HG02610 (cell line): ENCODE results near the gene REPS2.

ENCODE experiments used
- ATAC-seq: cut with Tn5 transposase; IDR thresholded peaks from one replicate; pipeline ENCODE4 v1.9.1; 2021; ENCODE audit warnings: mild to moderate bottlenecking, moderate library complexity; ENCODE audit not compliant: unreplicated experiment

Gene REPS2

DNA sequence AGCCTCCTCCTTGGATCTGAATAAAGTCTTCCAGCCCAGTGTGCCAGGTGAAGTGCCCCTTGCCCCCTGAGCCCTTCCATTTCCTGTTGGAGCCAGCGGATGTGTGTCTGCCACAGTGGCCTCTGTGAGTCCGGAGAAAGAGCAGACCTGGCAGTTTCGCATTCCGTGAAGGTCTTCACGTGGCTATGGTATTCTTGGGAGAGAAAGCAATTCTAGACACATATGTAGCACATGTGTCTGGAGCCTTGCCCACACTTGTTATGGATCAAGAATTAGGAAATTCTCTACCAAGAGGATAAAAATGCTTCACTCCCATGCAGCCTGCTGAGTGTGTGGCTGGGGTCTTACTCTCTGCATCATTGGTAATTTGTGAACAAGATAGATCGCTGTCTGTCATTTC lies 130.9 kb downstream of the REPS2 start:
- ATAC-seq = no peak

DNA sequence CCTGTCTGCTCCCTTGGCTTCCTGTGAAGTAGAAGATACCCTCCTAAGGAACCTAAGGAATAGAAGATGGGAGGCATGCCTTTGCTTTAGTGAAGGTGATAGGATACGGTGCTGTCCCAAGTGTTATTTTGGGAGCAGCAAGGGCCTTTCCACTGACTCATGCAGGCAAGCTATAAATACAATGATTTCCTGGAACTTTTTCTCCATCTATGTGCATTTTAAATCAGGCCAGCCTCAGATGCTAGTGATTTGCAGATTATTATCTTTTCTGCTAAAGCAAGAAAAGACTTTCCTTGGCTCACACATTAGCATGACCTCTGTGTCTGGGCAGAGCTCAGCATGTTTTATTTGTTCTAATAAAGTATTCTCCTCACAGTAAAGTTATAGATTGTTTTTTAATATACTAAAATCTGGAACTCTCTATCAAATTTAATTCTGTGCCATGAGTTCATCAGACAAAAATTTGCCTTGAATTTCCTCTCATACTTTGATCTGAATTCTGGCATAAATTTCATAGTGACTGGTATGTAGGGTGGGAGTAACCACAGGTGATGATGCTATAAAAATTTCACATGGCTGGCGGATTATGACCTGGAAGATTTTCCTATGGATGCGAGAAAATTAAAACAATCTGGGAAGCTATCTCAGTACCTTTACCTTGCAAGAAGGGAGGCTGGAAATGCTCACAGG lies 131.7 kb downstream of the REPS2 start:
- ATAC-seq = no peak

DNA sequence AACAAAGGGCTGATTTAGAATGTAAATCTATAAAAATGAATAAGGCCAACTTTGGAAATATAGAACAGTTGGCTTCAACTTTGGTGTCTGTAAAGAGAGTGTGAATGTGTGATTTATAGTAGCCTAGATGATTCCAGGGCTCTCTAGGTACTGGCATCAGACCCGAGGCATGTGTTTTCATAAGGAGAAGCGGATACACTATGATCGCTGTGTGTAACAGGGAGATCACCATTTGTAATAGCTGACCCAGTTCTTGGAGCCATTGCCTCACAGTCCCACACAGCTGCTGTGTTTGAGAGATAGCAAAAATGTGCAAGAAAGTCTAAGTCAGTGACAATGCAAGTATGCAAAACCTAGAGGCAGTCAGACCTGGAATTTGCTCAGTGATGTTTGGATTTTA lies 135.1 kb downstream of the REPS2 start:
- no peak for ATAC-seq

DNA sequence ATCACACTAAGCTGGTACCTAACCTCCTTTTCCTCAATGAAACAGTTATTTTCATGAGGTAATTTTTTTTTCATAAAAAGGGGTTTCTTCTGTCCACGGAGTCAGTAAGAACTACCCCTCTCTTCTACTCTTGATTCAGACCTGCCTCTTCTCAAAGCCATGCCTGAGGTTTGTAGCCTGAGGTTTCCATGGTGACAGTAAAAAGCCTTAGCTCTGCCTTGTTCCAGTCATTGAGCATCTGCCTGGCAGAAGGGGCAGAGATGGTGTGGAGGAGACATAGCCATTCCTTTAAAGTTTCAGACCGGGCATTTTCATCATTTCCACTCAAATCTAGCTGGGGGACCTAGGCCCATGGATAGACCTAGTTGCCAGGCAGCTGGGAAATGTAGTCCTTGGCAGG lies 135.5 kb downstream of the REPS2 start:
- ATAC-seq = no peak

DNA sequence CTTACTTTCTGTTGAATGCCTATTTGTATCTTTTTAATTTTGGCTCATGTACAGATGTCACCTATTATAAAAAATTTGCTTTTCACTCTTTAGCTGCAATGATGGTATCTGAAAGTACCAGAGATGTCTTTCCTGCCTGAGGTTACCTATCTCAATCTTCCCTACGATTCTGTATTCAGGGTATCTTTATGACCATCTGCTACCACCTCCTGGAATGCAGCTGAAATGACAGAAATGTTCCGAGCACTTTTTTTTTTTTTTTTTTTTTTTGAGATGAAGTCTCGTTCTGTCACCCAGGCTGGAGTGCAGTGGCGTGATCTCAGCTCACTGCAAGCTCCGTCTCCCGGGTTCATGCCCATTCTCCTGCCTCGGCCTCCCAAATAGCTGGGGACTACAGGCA lies 136.4 kb downstream of the REPS2 start:
- no peak for ATAC-seq

DNA sequence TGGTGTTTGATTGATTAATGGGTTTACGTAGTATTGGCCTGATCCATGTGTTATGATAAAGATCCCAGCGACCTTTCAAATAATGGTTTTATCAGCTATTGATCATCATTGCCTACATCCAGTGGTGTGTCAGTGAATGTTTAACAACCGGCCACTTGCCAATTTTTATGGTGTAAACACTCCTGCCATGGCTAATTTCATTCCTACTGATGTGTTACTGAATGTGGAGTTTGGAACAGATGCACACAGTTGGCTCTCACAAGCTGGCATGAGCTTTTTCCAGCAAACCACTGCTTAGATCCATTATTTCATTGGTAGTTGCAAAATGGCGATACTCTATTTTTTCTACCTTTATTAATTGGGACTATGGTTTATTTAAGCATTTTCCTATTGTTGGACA lies 139.9 kb downstream of the REPS2 start:
- no peak for ATAC-seq

DNA sequence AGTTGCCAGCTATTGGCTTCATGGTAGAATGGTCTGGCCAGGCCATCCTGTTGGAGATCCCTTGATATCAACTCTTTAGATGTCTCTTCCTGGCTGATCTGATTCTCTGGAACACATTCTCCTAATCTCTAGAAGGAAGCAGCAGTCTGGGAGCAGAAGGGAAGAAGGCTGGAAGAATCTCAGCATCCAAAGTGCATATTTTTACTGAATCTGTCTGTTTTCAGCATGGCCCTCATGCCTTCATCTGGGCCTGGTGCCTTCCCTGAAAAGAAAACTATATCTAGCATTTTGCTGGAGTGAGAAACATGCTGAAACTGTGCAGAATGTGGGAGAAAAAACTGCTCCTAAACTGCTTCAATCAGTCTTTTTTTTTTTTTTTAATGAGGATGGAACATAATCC lies 148.7 kb downstream of the REPS2 start:
- no peak for ATAC-seq

DNA sequence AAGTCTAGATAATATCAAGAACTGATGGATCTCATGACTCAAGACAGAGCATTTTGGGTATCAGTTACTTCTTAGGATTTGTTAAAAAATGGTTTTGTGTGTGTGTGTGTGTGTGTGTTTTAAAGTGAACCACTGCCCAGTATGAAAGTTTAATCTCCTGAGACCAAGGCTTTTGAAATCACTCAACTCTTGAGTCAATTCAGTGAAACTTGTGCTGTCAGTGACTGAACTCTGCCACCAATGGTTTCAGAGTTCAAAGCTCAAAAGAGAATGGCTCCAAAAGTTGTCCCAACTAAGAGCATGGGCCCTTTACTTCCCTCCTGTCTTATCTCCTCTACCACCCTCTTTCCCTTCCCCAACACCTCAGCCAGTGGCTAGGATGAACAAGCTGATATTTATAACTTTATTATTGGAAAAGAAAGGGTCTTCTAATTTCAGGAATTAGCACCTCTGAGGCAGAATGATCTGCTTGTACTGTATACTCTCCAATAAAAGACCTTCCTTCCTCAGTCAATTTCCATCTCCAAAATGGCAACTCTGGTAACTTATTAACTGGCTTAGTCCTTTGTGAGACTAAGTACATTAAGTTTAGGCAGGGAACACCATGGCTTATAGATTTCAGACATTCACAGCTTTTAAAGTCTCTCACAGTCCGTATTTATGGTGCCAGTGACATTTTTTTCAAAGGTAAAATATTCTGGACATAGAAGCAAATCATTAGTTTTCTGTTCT lies 152.2 kb downstream of the REPS2 start:
- peak; percentile 65 for ATAC-seq

DNA sequence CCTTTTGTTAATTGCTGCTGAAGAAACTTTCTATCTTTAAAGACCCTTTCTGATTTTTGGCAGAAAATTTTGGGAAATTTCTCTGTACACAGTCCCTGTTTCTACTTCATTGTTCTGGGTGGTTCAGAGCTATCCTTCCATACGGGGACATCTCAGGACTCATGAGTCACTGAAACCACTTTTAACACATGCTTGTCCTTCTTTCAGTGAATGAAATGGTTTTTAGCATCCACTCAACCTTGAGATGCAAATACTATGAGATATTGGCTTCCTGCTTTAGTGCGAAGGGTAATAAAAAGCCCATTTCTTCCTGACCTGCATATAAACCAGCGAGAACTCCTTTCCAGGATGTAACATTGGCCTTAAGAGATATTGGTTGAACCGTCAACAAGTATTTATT lies 158.0 kb downstream of the REPS2 start:
- ATAC-seq = no peak

DNA sequence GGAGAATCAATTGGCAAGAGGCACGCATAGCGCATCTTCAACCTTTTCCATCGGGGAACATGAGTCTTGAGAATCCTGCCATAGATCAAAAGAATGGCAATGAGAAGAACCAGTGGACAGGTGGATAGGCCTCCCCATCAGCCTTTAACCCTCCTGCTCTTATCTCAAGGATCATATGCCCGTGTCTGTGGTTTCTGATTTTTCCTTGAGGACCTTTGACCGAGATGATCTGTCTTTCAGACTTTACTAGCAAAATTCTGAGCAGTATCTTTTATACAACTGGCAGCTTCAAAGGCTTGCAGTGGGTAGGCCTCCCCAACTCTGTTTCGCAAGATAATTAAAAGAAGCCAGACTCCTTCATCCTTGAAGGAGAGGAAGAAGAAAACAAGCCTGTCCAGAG lies 174.4 kb downstream of the REPS2 start:
- ATAC-seq = no peak

DNA sequence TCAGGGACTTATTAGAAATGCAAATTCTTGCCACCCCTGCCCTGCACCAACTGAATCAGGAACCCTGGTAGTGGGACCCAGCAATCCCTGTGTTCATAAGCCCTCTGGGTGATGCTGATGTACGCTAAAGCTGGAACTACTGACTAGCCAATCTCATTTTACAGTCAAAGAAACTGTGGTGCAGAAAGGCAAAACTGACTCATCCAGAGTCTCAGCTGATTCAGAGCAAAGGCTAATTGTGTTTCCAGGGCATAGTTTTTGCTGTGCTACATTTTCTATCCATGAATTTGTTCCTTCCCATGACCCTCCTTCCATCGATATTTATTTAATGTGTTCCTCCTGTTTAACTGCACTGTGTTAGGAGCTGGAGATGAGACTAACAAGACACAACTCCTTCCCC lies 207.5 kb downstream of the REPS2 start:
- ATAC-seq = no peak

DNA sequence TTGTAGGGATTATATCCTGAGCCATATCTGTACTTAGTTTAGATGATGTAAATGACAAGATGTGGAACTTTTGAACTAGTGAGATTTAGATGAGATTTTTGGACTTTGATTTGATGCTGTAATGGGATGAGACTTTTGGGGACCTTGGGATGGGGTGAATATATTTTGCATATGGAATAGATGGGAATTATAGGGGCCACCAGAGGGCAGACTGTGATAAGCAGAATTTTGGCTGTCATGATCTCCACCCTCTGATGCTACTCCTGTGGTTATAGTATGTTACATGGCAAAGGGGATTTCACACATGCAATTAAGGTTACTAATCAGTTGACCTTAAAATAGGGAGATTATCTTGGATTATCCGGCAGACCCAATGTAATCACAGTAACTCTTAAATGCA lies 214.5 kb downstream of the REPS2 start:
- ATAC-seq = no peak

DNA sequence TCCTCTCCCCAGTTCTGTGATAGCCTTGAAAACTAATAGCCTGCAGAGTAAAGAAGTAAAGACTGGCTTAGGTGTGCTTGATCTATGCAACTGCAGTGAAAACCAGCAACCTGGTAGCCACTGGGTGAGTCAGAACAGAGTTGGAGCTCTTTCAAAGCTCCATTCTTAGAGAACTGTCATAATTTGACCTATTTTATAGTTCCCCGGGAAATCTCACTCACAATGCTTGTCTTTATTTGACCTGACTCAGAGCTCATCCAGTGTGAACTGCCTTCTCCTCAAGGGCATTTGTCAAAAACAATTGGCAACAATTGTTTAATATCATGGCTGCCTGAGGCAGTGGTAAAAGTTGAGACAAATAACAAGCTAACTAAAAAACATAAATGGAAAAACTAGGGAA lies 215.5 kb downstream of the REPS2 start:
- no peak for ATAC-seq

DNA sequence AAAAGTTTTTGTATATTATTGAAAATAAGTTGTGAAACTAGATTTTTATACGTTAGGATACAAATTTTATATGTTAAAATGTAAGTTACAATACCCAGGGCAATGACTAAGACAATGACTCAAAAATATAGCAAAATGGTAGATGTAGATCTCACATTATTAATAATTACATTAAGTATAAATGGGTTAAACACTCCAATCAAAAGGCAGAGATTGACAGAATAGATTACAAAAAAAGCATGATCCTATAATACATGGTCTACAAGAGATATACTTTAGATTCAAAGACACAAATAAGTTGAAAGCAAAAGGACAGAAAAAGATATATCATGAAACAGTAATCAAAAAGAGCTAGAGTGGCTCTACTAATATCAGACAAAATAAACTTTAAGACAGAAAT lies 217.6 kb downstream of the REPS2 start:
- no peak for ATAC-seq

DNA sequence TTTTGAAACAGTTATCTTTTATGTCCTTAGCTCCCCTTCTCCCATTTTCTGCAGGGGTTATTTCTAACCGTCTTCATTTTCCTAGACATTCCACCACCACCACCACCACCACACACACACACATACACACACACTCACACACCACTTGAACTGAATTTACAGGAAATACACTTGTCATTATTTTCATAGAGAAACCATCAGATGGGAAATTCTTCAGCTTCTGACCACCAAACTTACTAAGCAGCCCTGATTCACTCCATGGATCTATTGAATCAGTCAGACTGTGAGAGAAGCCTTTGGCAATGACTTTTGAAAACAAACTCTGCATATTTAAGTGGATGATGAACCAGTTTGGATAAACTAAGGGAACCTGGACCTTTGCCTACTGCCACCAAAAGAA lies 218.5 kb downstream of the REPS2 start:
- no peak for ATAC-seq

DNA sequence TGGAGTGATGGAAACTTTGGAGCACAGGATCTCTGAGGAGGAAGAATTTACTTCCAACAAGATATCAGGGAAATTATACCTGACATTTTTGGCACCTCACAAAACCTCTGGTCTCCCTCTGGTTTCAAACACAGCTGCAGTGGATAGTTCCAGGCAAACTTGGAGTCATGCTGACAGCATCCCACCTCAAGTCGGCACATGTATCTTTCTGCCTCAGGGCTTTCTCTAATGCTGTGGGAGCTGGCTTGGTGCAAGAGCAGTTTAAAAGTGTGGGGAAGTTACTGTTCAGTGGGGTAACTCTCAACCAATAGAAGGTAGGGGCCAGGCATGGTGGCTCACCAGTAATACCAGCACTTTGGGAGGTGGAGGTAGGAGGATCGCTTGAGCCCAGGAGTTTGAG lies 221.5 kb downstream of the REPS2 start:
- ATAC-seq = no peak

DNA sequence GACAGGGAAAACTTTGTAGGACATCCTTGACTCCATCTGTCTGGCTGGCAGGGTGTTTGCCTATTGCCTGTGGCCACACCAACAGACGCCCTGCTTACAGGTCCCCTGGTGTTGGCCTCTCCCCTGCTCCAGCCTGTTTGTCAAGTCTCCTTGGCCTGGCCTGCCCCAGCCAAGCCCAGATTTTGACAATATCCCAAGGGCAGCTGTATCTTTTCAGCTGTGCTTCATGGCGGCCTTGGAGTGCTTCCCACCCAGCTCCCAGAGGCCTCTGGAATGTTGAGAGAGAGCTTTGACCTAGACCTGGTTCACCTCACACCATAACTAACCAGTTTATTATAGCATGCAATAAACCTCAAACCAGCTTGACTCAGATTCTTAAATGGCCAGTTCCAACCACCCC lies 224.5 kb downstream of the REPS2 start:
- no peak for ATAC-seq

DNA sequence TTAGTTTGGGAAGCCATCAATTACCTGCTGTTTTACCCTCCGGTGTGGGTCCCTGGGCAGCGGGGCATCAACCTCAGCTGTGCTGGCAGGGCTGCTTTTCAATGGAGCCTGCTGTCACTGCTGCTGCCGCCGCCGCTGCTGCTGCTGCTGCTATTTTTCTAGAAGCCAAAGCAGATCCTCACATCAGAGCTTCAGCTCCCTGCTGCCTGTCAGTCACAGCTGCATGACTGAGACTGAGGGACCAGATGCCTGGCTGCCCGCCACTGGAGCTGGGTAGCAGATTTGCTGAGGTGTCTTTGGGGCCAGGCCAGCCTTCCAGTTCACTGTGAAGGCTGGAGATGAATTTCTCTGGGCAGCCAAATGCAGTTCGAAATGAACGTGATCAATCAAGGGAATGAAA lies 228.2 kb downstream of the REPS2 start:
- no peak for ATAC-seq

DNA sequence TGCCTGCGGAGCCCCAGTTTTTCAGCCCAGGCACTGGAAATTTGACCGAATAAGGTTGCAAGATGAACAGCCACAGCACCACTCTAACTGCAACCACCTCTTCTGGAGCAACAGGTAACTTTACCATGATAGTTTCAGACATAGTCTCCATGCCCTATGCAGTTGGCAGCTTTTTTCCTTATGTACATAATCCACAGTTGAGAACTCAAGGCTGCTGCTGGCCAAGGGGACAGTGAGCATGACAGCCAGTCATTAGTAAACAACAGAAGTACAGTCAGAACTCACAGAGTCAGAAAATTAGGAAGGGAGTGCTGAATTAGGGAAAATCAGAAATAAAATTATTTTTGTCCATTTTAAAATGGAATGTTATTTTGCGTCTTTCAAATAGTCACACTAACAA lies 235.9 kb downstream of the REPS2 start:
- ATAC-seq = no peak

DNA sequence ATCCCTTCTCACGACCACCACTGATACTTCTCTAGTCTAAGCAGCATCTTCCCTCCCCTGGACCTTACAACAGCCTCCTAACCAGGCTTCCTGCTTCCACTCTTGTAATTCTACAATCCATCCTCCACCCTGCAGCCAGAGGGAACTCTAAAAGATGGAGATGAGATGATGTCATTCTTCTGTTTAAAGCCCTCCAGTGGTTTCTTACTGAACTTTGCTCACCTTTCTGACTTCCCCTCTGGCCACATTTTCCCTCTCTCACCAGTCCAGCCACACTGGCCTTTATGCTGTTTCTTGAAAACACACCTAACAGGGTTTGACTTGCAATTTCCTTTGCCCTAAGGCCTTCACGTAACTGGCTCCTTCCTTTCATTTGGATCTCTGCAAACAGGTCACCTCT lies 237.1 kb downstream of the REPS2 start:
- no peak for ATAC-seq

DNA sequence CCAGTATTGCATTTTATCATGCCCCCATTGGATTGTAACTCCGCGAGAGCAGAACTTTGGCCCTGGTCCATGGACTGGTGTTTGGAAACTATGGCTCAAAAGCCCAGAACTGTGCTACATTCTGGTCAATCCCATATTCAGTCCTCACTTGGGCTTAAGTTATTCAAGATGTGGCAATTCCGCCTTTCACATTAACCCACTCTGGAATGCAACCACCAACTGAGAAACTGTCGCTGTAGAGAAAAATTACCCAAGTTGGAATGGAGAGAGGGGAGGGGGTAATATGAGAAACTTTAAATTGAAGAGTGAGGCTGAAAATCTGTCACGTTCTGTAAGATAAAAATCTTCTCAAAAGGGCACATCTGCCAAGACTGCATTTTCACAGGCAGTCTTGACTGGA lies 239.0 kb downstream of the REPS2 start:
- ATAC-seq = no peak

DNA sequence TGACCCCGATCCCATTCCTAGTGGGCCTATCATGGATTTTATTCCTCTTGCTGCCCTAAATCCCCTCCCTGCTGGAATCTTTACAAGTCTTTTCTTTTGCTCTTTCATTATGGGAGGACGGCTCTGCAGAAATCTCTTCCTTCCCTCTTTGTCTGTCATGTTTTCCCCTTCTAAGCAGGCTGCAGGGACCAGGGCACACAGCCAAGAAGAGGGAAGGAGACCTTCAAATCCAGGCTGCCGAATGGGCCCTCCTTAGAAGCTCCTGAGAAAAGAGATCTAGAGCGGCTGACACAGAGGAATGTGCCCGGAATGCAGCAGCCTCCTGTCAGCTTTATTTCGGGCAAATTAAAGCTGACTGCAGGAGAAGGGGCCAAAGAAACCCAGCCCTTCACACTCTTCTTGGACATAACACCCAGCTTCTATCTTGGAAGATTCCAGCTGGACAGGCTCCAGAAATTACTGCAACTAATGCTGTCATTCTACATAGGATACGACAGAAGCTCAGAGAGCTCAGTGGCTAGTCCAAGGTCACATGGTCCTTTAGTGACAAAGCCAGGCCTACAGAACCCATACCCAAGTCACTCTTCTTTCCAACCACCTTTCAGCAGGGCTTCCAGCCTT lies 240.8 kb downstream of the REPS2 start:
- ATAC-seq = no peak
